K562 (cell line): Measurements from ENCODE around the gene PIK3AP1. TPM values are rescaled to one million over a fixed set of nuclear protein-coding genes. Genes with fewer than 3 reads are reported as not detected.
A peak's percentile ranks its signal among the peaks of the same experiment; 100 is the strongest.

Source experiments
- ATAC-seq: fragments of 200-7000 bp; cut with Tn5 transposase; 3 replicates; pipeline ENCODE4 v1.9.1; 2020; ENCODE audit warnings: moderate library complexity
- BruUV-seq: library from RNA; stranded (reverse); fragments of 400-500 nt; replicated peaks from 2 replicates; lab custom pipeline; 2021; lab: Mats Ljungman, UMichigan
- CTCF ChIA-PET: fragments of 300-600 bp; formaldehyde crosslinking; extraction: SDS; loops from one replicate; lab custom pipeline; 2021; ENCODE audit warnings: low intra/inter-chr PET ratio; lab: Yijun Ruan, JAX
- POLR2A ChIA-PET: fragments of 300-600, 350-650 bp; sonication (Branson Sonifier 250); formaldehyde crosslinking; extraction: SDS; loops from one replicate; lab custom pipeline; 2021; ENCODE audit warnings: antibody characterized with exemption, inconsistent platforms; lab: Yijun Ruan, JAX
- DNase-seq, 4 experiments: peaks; one replicate each; pipeline versions ENCODE4 v3.0.0 to v3.0.0-alpha.2; 2011 to 2018; ENCODE audit warnings: low spot score in 3 of 4, mixed read lengths in 3 of 4; ENCODE audit errors: extremely low read depth in 1 of 4
- FAIRE-seq: peaks from 2 replicates; lab custom pipeline; 2011; peaks lifted over from hg19 to GRCh38; lab: Jason Lieb, UNC
- H2AFZ ChIP-seq: 2 replicates; pipeline ENCODE4 v1.6.0; 2011; ENCODE audit warnings: low read depth, low read length, control low read depth, inconsistent platforms
- H3K27ac ChIP-seq: fragments of 200-600 bp; 3 replicates; pipeline ENCODE4 v1.8.0; 2011; ENCODE audit warnings: low read depth, mild to moderate bottlenecking, control low read depth, inconsistent platforms, low read length, moderate library complexity, mixed read lengths; ENCODE audit errors: extremely low read depth
- H3K27me3 ChIP-seq, 2 experiments: fragments of 300-600 bp in 1 of 2; 2 replicates in 1 of 2; 3 replicates in 1 of 2; pipeline versions ENCODE4 v1.6.0 to v1.8.0; 2011; ENCODE audit warnings: inconsistent platforms in 2 of 2, low read length in 2 of 2, mild to moderate bottlenecking in 1 of 2, mixed read lengths in 1 of 2, moderate library complexity in 1 of 2; ENCODE audit not compliant: control insufficient read depth in 2 of 2, insufficient read depth in 2 of 2
- H3K36me3 ChIP-seq: fragments of 300-600 bp; 3 replicates; pipeline ENCODE4 v1.8.0; 2011; ENCODE audit warnings: mild to moderate bottlenecking, low read length, inconsistent platforms; ENCODE audit not compliant: control insufficient read depth, insufficient read depth
- H3K4me1 ChIP-seq, 2 experiments: fragments of 200-600 bp in 1 of 2; replicated peaks in 1 of 2; 2 replicates in 1 of 2; 3 replicates in 1 of 2; pipeline versions ENCODE4 v1.5.1 to v1.8.0; 2011; ENCODE audit warnings: inconsistent platforms in 2 of 2, low read length in 2 of 2, mild to moderate bottlenecking in 1 of 2, mixed read lengths in 1 of 2, moderate library complexity in 1 of 2; ENCODE audit not compliant: control insufficient read depth in 2 of 2, insufficient read depth in 2 of 2
- H3K4me2 ChIP-seq: 2 replicates; pipeline ENCODE4 v1.6.1; 2011; ENCODE audit warnings: low read length, control low read depth, inconsistent platforms, mixed read lengths; ENCODE audit not compliant: insufficient read depth
- H3K4me3 ChIP-seq: fragments of 200-600 bp; sonication (generic), shearing (Covaris generic); 2 replicates; pipeline ENCODE4 v1.5.1; 2016; ENCODE audit warnings: control low read depth, inconsistent platforms
- H3K79me2 ChIP-seq: fragments of 200-600 bp; 3 replicates; pipeline ENCODE4 v1.8.0; 2011; ENCODE audit warnings: low read length, inconsistent platforms; ENCODE audit not compliant: control insufficient read depth, insufficient read depth
- H3K9ac ChIP-seq, 2 experiments: 2 replicates each; pipeline versions ENCODE4 v1.6.0 to v1.6.1; 2011; ENCODE audit warnings: low read depth in 2 of 2, low read length in 2 of 2, control low read depth in 1 of 2, inconsistent platforms in 1 of 2, mild to moderate bottlenecking in 1 of 2, mixed read lengths in 1 of 2; ENCODE audit not compliant: insufficient read depth in 1 of 2
- H3K9me1 ChIP-seq: one replicate; pipeline ENCODE4 v1.6.0; 2011; ENCODE audit warnings: inconsistent platforms, mild to moderate bottlenecking, low read length, moderate library complexity; ENCODE audit not compliant: control insufficient read depth, insufficient read depth
- H3K9me3 ChIP-seq: replicated peaks from 2 replicates; pipeline ENCODE4 v1.5.1; 2011; ENCODE audit warnings: low read depth, low read length, inconsistent platforms; ENCODE audit not compliant: control insufficient read depth, insufficient read depth
- H4K20me1 ChIP-seq: replicated peaks from 2 replicates; pipeline ENCODE4 v1.6.1; 2011; ENCODE audit warnings: low read length, inconsistent platforms, mixed read lengths; ENCODE audit not compliant: control insufficient read depth, insufficient read depth
- ARID2 ChIP-seq: fragments of 450-650 bp; IDR thresholded peaks from 2 replicates; pipeline ENCODE4 v1.6.1; 2017; ENCODE audit warnings: antibody characterized with exemption, mild to moderate bottlenecking
- NR4A1 ChIP-seq, 2 experiments: fragments of 250-450 bp in 1 of 2; fragments of 450-650 bp in 1 of 2; sonication (Bioruptor Pico) in 1 of 2; IDR thresholded peaks; 2 replicates each; pipeline versions ENCODE4 v1.4.0 to v1.6.1; 2016 to 2020; ENCODE audit warnings: mild to moderate bottlenecking in 2 of 2, missing compliant biosample characterization in 1 of 2, missing genetic modification characterization in 1 of 2, moderate library complexity in 1 of 2
- ZNF384 ChIP-seq: IDR thresholded peaks from 2 replicates; pipeline ENCODE4 v1.6.1; 2012; ENCODE audit warnings: low read depth, low read length, improper control_type of control experiment
- WGBS: fragments of 100-300 bp; shearing (Covaris generic); methylation state at CpG from one replicate; pipeline ENCODE4 v1.1.6; 2016; ENCODE audit warnings: low coverage, mixed read lengths; ENCODE audit not compliant: insufficient coverage; ENCODE audit errors: missing lambda C conversion rate; 5-methylcytosine and 5-hydroxymethylcytosine counted together
- in situ Hi-C: fragments of 300-500 bp; cut with MboI; formaldehyde crosslinking; loops from 4 replicates; pipeline ENCODE4 v1.15.0; 2018; ENCODE audit warnings: inconsistent platforms, mixed read lengths
- intact Hi-C: fragments of 100-400 bp; cut with micrococcal nuclease; formaldehyde crosslinking; loops from 2 replicates; pipeline ENCODE4 v1.14.2; 2022
- polyA plus RNA-seq, 8 experiments: library from polyadenylated mRNA; depleted of rRNA in 4 of 8; stranded (reverse) in 5 of 8; unstranded in 3 of 8; fragments of >200 nt; fragmentation: Nextera tagmentation in 2 of 8; fragmentation: Illumina TruSeq in 1 of 8; extraction: Ambion mirVana in 2 of 8; extraction: Trizol in 1 of 8; gene quantifications; 2 replicates each; pipeline versions ENCODE4 v1.2.1 to v1.2.3, GENCODE V29; 2011 to 2014; ENCODE audit warnings: inconsistent platforms in 1 of 8, missing spikeins in 1 of 8
- total RNA-seq, 7 experiments: library from RNA; depleted of rRNA in 6 of 7; stranded (reverse); fragments of >200 nt in 6 of 7; fragmentation: Illumina TruSeq in 2 of 7; extraction: Trizol in 2 of 7; gene quantifications; 2 replicates each; pipeline versions ENCODE4 v1.2.1 to v1.2.3, GENCODE V29; 2011 to 2021; ENCODE audit warnings: low replicate concordance in 1 of 7
- TF ChIP-seq, protein P1 (sequence below), 3 experiments: fragments of 200-800 bp in 1 of 3; sonication (Bioruptor generic) in 1 of 3; sonication (generic) in 1 of 3; formaldehyde crosslinking in 1 of 3; IDR thresholded peaks; 2 replicates each; pipeline versions ENCODE4 v1.6.1 to v1.8.0; 2016 to 2022; ENCODE audit warnings: mild to moderate bottlenecking in 2 of 3, missing compliant biosample characterization in 2 of 3, missing genetic modification characterization in 2 of 3, missing genetic modification reagents in 1 of 3

PIK3AP1 gene
- total and polyA plus RNA-seq, 9 of the 15 experiments (the other 6 are each of a cell fraction or from before 2014, with no cell fraction given): 0.20 to 2.4 (median 1.4) TPM

DNA sequence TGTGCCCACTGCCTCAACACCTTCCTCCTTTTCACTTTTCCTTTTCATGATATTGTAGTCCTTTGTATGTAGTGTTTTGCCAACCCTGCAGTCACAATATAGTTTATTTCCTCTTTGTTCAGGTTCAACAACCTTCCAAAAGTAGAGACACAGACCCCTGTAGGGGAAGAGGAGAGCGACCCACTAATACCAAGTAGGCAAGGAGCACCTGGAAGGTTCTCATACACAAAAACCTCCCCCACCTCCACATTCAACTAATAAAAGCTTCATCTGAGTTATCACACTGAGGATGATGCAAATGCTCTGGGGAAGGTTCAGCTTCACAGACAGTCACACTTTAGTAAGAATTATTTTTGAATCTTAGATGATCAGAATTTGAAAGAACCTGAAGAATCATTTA lies 41.6 kb downstream of the PIK3AP1 start (continued):
- TF ChIP-seq, protein P1, sequence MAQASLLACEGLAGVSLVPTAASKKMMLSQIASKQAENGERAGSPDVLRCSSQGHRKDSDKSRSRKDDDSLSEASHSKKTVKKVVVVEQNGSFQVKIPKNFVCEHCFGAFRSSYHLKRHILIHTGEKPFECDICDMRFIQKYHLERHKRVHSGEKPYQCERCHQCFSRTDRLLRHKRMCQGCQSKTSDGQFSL (CRISPR knock-in tag; IDR thresholded peaks at IDR 0.05): no peak
- TF ChIP-seq, protein P1 (tag; IDR thresholded peaks at IDR 0.05): no peak
- TF ChIP-seq ARID2: no peak

DNA sequence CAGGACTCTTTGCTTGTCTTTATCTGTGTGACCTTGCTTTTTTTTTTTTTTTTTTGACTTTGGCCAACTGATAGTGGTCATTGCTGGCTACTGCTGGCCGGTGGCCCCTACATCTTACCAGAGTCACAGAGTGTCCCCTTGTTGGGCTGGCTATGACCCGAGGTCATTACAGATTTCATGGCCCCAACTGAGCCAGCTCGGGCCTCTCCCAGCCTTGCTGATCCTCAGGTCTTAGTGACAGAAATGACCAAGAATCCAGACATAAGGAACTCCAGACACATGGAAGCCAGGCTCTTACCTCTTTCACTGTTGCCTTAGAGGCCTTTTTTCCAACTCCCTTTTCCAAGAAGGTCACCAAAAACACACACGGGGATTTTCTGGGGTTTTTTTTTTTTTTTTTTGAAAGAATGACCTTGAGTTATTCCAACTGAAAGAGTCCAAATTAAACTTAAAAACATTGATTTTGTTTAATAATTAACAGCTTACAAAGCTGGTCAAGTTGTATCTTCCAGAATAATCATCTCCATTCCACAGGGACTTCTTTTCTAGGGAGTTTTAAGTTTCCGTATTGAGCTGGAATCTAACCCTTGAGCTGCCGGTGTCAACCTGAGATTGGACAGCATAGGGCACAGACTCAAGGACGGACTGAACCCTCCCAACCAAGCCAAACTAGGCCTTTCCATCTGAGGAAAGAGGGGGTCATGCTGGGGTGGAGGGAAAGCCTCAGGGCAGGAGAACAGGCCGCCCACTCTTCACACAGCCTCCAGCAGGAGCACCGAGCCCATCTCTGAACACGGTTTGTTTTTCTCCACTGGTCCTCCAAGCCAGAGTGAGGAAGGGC lies 43.8 kb downstream of the PIK3AP1 start:
- H3K9me1 ChIP-seq: no peaks in the 10 kb centered on the region
- intact Hi-C loops (no loop called here), in situ Hi-C loops (no loop called here)
- POLR2A ChIA-PET: interaction anchor here (0.7 kb wide), 1 partner anchor 307 kb away, joined by 5 read pairs; no protein-coding TSS in a partner anchor
- ATAC-seq: no peak
- no peak overlapping the region for H3K4me2 ChIP-seq
- H3K36me3 ChIP-seq: no peaks in the 10 kb centered on the region
- no TSS peak for BruUV-seq
- no peaks in the 10 kb centered on the region for H3K79me2 ChIP-seq
- H3K9me3 ChIP-seq: no peaks in the 10 kb centered on the region
- H3K27ac ChIP-seq: no peak overlapping the region
- 42% methylated on average over 9 of the region's 10 CpGs for WGBS
- H3K27me3 ChIP-seq: no peaks in the 10 kb centered on the region
- no peak overlapping the region for H3K4me3 ChIP-seq
- no peak for FAIRE-seq
- H3K4me1 ChIP-seq: peaks cover 3 to 16% of the 10 kb centered on the region in 2 experiments; a peak in 4 of 5 replicates
- no peak overlapping the region for H3K9ac ChIP-seq
- H4K20me1 ChIP-seq: no peaks in the 10 kb centered on the region
- TF ChIP-seq ZNF384: peak; percentile 74
- no peak for TF ChIP-seq NR4A1 (CRISPR knock-in tag; IDR thresholded peaks at IDR 0.05)
- TF ChIP-seq NR4A1 (tag; IDR thresholded peaks at IDR 0.05): no peak
- CTCF ChIA-PET: no interaction called here
- no peak for DNase-seq
- no peak overlapping the region for H2AFZ ChIP-seq
